ENCODE measurements around the gene ALPP. TPM values are rescaled to one million over a fixed set of nuclear protein-coding genes. Genes with fewer than 3 reads are reported as not detected.
"Not testable (repeated sequence)": the region's sequence is repeated elsewhere in the genome, so short reads cannot be mapped to it uniquely, and the experiment has no call there.

ALPP gene
- under 1 TPM in 1 of 4 donors, not detected in 3; 0.06 TPM for total RNA-seq

GRCh38 chr2:232378735-232379151 is at the start of gene ALPP:
ALPP (plus strand) TSS chr2:232378751; CDS start chr2:232378803, 52 bp downstream.
- H3K27me3 ChIP-seq = peaks cover 0 to 71% (median 11%) of the 10 kb centered on the region in 4 donors

GRCh38 chr2:232329716-232330067 is 48.9 kb upstream of the ALPP start:
- Histone ChIP-seq H3K4me3 (no peak overlapping the region), H3K9me3 (no peaks in the 10 kb centered on the region), H3K27ac (replicated peaks in 1 of 4) (no peak overlapping the region), H3K4me1 (peaks cover 0 to 13% (median 7%) of the 10 kb centered on the region in 4 donors), H3K36me3 (peaks cover 0 to 19% (median 11%) of the 10 kb centered on the region in 4 donors), H3K27me3 (no peaks in the 10 kb centered on the region)
- WGBS = 85% methylated on average over 12 of the region's 15 CpGs
- no peak for DNase-seq (ENCODE audit: extremely low spot score)
- TF ChIP-seq POLR2A (IDR thresholded peaks at IDR 0.05; ENCODE audit: low read depth) (no peak), POLR2AphosphoS5 (IDR thresholded peaks at IDR 0.05) (no peak)
- intact Hi-C loops (cut with DNase I) = loop anchor here (5.0 kb wide), 1 partner anchor 422 kb away; no protein-coding TSS in a partner anchor

More at GRCh38 chr2:232378735-232379151, at the start of gene ALPP:
- WGBS = no CpG with 5 or more reads among the region's 12 CpGs
- H3K27ac ChIP-seq (replicated peaks in 1 of 4); H3K4me1 ChIP-seq; intact Hi-C loops (cut with DNase I); H3K9me3 ChIP-seq; DNase-seq (ENCODE audit: extremely low spot score); H3K36me3 ChIP-seq; H3K4me3 ChIP-seq: not testable (repeated sequence)

GRCh38 chr2:232330068-232330999 is 48.2 kb upstream of the ALPP start:
- Histone ChIP-seq H3K27ac (replicated peaks in 1 of 4) (no peak overlapping the region), H3K27me3 (no peaks in the 10 kb centered on the region), H3K4me1 (peaks cover 0 to 13% (median 7%) of the 10 kb centered on the region in 4 donors), H3K4me3 (no peak overlapping the region), H3K36me3 (peaks cover 0 to 21% (median 13%) of the 10 kb centered on the region in 4 donors), H3K9me3 (no peaks in the 10 kb centered on the region)
- intact Hi-C loops (cut with DNase I) = no loop called here
- DNase-seq (ENCODE audit: extremely low spot score) = no peak
- no peak for TF ChIP-seq POLR2AphosphoS5 (IDR thresholded peaks at IDR 0.05)
- no peak for TF ChIP-seq CTCF (IDR thresholded peaks at IDR 0.05)
- TF ChIP-seq EP300 (IDR thresholded peaks at IDR 0.05) = no peak
- no peak for TF ChIP-seq POLR2A (IDR thresholded peaks at IDR 0.05; ENCODE audit: low read depth)
- 84% methylated on average over 13 of the region's 17 CpGs for WGBS

- H3K27ac ChIP-seq (replicated peaks in 1 of 4); intact Hi-C loops (cut with DNase I); H3K4me3 ChIP-seq; DNase-seq (ENCODE audit: extremely low spot score); H3K4me1 ChIP-seq; H3K27me3 ChIP-seq; H3K9me3 ChIP-seq: not testable (repeated sequence)
- H3K36me3 ChIP-seq = peaks cover 0 to 28% (median 18%) of the 10 kb centered on the region in 4 donors
- 90% methylated on average over 9 of the region's 11 CpGs for WGBS
Observed at GRCh38 chr2:232331061-232331460, 47.5 kb upstream of the ALPP start.

GRCh38 chr2:232331641-232332040 is 46.9 kb upstream of the ALPP start:
- DNase-seq (ENCODE audit: extremely low spot score); H3K9me3 ChIP-seq; H3K27me3 ChIP-seq; H3K4me3 ChIP-seq; H3K4me1 ChIP-seq; intact Hi-C loops (cut with DNase I); H3K27ac ChIP-seq (replicated peaks in 1 of 4): not testable (repeated sequence)
- H3K36me3 ChIP-seq = peaks cover 0 to 34% (median 23%) of the 10 kb centered on the region in 4 donors
- no CpG with 5 or more reads among the region's 11 CpGs for WGBS

- H3K4me1 ChIP-seq; intact Hi-C loops (cut with DNase I); DNase-seq (ENCODE audit: extremely low spot score); H3K9me3 ChIP-seq; H3K27ac ChIP-seq (replicated peaks in 1 of 4); H3K4me3 ChIP-seq; H3K27me3 ChIP-seq: not testable (repeated sequence)
- H3K36me3 ChIP-seq = peaks cover 0 to 42% (median 27%) of the 10 kb centered on the region in 4 donors
- 88% methylated on average over 17 of the region's 26 CpGs for WGBS
Observed at GRCh38 chr2:232332244-232332939, 46.2 kb upstream of the ALPP start.

GRCh38 chr2:232332940-232333259 is 45.7 kb upstream of the ALPP start:
- H3K27me3 ChIP-seq = no peaks in the 10 kb centered on the region
- intact Hi-C loops (cut with DNase I) = no loop called here
- no peaks in the 10 kb centered on the region for H3K4me1 ChIP-seq
- no peak overlapping the region for H3K27ac ChIP-seq (replicated peaks in 1 of 4)
- WGBS = 95% methylated on average over 10 of the region's 10 CpGs
- TF ChIP-seq CTCF (IDR thresholded peaks at IDR 0.05) (no peak), POLR2A (IDR thresholded peaks at IDR 0.05; ENCODE audit: low read depth) (no peak), POLR2AphosphoS5 (IDR thresholded peaks at IDR 0.05) (no peak)
- H3K9me3 ChIP-seq = no peaks in the 10 kb centered on the region
- no peak for DNase-seq (ENCODE audit: extremely low spot score)
- H3K36me3 ChIP-seq = peaks cover 0 to 45% (median 27%) of the 10 kb centered on the region in 4 donors
- H3K4me3 ChIP-seq = no peak overlapping the region

Measured in esophagus muscularis mucosa (tissue), 4 donors.